HepG2 (cell line): ENCODE results near the gene OR5K2.

Source experiments
- FOXM1 ChIP-seq: sonication (generic); formaldehyde crosslinking; IDR thresholded peaks from 2 replicates; pipeline ENCODE4 v1.5.0; 2020; ENCODE audit warnings: missing genetic modification reagents
- KDM5A ChIP-seq: fragments of 200-600 bp; sonication (generic); IDR thresholded peaks from 2 replicates; pipeline ENCODE4 v1.7.0; 2018; ENCODE audit warnings: antibody characterized with exemption, mild to moderate bottlenecking, low read length, borderline replicate concordance
- POLR2A ChIP-seq, 2 experiments: IDR thresholded peaks; 2 replicates each; pipeline ENCODE4 v1.6.1; 2011; ENCODE audit warnings: low read depth in 2 of 2, low read length in 2 of 2, mild to moderate bottlenecking in 1 of 2, moderate library complexity in 1 of 2; ENCODE audit not compliant: insufficient read depth in 1 of 2
- SETDB1 ChIP-seq: sonication (generic); formaldehyde crosslinking; IDR thresholded peaks from 2 replicates; pipeline ENCODE4 v1.5.1; 2020; ENCODE audit warnings: missing genetic modification reagents, mild to moderate bottlenecking, borderline replicate concordance
- TCF7L2 ChIP-seq: IDR thresholded peaks from 2 replicates; pipeline ENCODE4 v1.6.1; 2011; ENCODE audit warnings: mild to moderate bottlenecking, low read depth, low read length, moderate library complexity
- ZNF367 ChIP-seq: sonication (generic); formaldehyde crosslinking; IDR thresholded peaks from 2 replicates; pipeline ENCODE4 v1.4.0; 2020; ENCODE audit warnings: missing genetic modification reagents, borderline replicate concordance
- TF ChIP-seq, protein P1 (sequence below): sonication (generic); formaldehyde crosslinking; IDR thresholded peaks from 2 replicates; pipeline ENCODE4 v1.4.0; 2020; ENCODE audit warnings: missing genetic modification reagents, mild to moderate bottlenecking, borderline replicate concordance
- TF ChIP-seq, protein P2 (sequence below): sonication (generic); formaldehyde crosslinking; IDR thresholded peaks from 2 replicates; pipeline ENCODE4 v1.8.1; 2023; ENCODE audit warnings: mild to moderate bottlenecking, inconsistent platforms, moderate library complexity, missing genetic modification reagents, borderline replicate concordance

DNA sequence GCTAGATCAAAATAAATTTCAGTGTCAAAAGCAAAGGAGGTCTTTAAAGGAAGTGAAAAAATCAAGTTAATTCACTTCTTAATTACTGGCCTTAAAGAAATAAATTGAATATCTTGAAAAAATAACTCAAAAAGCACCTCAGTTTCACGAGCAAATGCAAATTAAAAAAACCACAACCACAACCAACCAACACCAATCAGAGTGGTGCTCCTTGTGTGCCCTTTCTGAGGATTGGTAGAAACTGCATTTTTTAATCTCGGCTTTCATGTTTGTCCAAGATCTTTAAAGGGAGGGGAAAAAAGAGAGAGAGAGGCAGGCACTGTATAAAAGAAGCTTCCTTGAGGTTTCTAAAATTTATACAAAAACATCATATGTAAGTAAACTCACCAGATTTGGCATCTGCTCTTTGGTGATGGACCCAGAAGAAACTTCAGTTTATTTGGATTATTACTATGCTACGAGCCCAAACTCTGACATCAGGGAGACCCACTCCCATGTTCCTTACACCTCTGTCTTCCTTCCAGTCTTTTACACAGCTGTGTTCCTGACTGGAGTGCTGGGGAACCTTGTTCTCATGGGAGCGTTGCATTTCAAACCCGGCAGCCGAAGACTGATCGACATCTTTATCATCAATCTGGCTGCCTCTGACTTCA lies 34.3 kb downstream of the OR5K2 start, which contains the start of gene GPR15:
- TF ChIP-seq ZNF367, result no peak
- no peak for TF ChIP-seq TCF7L2
- TF ChIP-seq, protein P1, sequence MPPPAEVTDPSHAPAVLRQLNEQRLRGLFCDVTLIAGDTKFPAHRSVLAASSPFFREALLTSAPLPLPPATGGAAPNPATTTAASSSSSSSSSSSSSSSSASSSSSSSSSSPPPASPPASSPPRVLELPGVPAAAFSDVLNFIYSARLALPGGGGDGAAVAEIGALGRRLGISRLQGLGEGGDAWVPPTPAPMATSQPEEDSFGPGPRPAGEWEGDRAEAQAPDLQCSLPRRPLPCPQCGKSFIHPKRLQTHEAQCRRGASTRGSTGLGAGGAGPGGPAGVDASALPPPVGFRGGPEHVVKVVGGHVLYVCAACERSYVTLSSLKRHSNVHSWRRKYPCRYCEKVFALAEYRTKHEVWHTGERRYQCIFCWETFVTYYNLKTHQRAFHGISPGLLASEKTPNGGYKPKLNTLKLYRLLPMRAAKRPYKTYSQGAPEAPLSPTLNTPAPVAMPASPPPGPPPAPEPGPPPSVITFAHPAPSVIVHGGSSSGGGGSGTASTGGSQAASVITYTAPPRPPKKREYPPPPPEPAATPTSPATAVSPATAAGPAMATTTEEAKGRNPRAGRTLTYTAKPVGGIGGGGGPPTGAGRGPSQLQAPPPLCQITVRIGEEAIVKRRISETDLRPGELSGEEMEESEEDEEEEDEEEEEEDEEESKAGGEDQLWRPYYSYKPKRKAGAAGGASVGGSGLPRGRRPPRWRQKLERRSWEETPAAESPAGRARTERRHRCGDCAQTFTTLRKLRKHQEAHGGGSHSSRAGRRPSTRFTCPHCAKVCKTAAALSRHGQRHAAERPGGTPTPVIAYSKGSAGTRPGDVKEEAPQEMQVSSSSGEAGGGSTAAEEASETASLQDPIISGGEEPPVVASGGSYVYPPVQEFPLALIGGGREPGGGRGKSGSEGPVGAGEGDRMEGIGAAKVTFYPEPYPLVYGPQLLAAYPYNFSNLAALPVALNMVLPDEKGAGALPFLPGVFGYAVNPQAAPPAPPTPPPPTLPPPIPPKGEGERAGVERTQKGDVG (CRISPR knock-in tag), result no peak
- no peak for TF ChIP-seq KDM5A
- TF ChIP-seq POLR2A (IDR thresholded peaks at IDR 0.05; ENCODE audit: insufficient read depth in 1 of 2, low read depth in 2 of 2, low read length in 2 of 2), result no peak
- TF ChIP-seq FOXM1 (CRISPR knock-in tag), result no peak
- TF ChIP-seq SETDB1 (CRISPR knock-in tag), result no peak
- TF ChIP-seq, protein P2, sequence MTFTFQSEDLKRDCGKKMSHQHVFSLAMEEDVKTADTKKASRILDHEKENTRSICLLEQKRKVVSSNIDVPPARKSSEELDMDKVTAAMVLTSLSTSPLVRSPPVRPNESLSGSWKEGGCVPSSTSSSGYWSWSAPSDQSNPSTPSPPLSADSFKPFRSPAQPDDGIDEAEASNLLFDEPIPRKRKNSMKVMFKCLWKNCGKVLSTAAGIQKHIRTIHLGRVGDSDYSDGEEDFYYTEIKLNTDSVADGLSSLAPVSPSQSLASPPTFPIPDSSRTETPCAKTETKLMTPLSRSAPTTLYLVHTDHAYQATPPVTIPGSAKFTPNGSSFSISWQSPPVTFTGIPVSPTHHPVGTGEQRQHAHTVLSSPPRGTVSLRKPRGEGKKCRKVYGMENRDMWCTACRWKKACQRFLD (CRISPR knock-in tag), result no peak
